Measurements from ENCODE around the gene RBM39. TPM values are rescaled to one million over a fixed set of nuclear protein-coding genes. Genes with fewer than 3 reads are reported as not detected.
A peak's percentile ranks its signal among the peaks of the same experiment; 100 is the strongest.

RBM39 gene
- total and polyA plus RNA-seq, 9 of the 15 experiments (the other 6 are each of a cell fraction or from before 2014, with no cell fraction given) = 143 to 319 (median 228) TPM

DNA sequence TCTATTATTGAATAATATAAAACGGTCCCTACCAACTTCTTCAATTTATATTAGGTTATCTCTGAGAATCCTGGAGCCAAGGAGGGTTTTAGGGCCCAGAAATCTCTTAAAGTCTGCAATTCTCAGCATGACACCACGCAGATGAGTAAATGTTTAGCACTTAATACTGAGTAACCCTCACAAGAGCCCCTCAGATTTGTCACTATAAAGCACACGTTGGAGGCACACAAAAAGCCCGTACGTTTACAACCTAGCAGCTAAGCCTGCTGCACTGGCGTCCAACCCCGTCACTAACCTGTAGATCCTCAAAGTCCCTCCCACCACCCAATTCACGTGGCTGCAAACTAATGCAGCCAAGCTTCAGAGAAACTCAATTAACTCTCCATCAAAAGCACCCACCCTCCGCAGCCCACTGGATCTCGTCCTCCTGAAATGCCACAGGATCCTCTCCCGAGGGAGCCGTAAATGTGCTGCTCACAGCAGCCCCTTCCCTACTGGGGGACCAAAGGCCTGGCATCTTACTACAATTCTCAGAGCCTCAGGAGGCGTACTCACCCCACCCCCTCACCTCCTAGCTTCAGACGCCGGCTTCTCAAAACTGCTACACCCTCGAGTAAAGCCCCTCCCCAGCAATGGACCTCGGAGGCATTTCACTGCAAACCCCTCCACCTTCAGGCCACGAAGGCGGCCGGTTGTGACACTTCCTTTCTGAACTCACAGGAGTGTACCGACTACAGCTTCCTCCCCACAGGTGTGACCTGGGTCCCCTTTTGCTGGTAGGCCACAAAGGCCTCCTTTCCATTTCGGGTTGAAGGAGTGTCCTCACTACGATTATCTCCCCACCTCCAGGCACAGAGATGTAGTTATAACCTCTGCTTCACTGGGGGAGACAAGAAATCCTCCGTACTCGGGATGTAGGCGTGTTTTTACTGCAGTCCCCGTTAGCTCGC lies 78.3 kb downstream of the RBM39 start (continued):
- TF ChIP-seq, protein P1, sequence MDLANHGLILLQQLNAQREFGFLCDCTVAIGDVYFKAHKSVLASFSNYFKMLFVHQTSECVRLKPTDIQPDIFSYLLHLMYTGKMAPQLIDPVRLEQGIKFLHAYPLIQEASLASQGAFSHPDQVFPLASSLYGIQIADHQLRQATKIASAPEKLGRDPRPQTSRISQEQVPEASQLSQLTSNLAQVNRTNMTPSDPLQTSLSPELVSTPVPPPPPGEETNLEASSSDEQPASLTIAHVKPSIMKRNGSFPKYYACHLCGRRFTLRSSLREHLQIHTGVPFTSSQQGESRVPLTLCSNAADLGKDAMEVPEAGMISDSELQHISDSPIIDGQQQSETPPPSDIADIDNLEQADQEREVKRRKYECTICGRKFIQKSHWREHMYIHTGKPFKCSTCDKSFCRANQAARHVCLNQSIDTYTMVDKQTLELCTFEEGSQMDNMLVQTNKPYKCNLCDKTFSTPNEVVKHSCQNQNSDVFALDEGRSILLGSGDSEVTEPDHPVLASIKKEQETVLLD (IDR thresholded peaks at IDR 0.05) = no peak
- TF ChIP-seq PHTF2 (CRISPR knock-in tag; IDR thresholded peaks at IDR 0.05) (no peak), XRCC3 (IDR thresholded peaks at IDR 0.05) (no peak), BCOR (IDR thresholded peaks at IDR 0.05) (no peak), SRSF1 (IDR thresholded peaks at IDR 0.05; ENCODE audit: low read depth, low read length) (no peak), PURB (CRISPR knock-in tag; IDR thresholded peaks at IDR 0.05; ENCODE audit: low read depth) (no peak), BCL6 (CRISPR knock-in tag; IDR thresholded peaks at IDR 0.05) (no peak), ZNF354B (CRISPR knock-in tag; IDR thresholded peaks at IDR 0.05) (no peak), NCOA1 (IDR thresholded peaks at IDR 0.05; ENCODE audit: low read depth) (no peak), DMBX1 (CRISPR knock-in tag; IDR thresholded peaks at IDR 0.05; ENCODE audit: borderline replicate concordance) (no peak), PHF20 (IDR thresholded peaks at IDR 0.05; ENCODE audit: partially characterized antibody) (no peak), EP400 (IDR thresholded peaks at IDR 0.05) (no peak), SMAD2 (IDR thresholded peaks at IDR 0.05; ENCODE audit: low read depth, low read length) (no peak), ZFP36 (IDR thresholded peaks at IDR 0.05; ENCODE audit: low read depth, low read length, partially characterized antibody) (no peak), SIN3A (IDR thresholded peaks at IDR 0.05; ENCODE audit: borderline replicate concordance in 2 of 2, control insufficient read depth in 1 of 2, low read depth in 2 of 2, low read length in 2 of 2) (peak in 1 of 2 experiments; percentile 20; a peak in 1 of 4 replicates), ZBTB17 (CRISPR knock-in tag; IDR thresholded peaks at IDR 0.05) (no peak)
- TF ChIP-seq, protein P2, sequence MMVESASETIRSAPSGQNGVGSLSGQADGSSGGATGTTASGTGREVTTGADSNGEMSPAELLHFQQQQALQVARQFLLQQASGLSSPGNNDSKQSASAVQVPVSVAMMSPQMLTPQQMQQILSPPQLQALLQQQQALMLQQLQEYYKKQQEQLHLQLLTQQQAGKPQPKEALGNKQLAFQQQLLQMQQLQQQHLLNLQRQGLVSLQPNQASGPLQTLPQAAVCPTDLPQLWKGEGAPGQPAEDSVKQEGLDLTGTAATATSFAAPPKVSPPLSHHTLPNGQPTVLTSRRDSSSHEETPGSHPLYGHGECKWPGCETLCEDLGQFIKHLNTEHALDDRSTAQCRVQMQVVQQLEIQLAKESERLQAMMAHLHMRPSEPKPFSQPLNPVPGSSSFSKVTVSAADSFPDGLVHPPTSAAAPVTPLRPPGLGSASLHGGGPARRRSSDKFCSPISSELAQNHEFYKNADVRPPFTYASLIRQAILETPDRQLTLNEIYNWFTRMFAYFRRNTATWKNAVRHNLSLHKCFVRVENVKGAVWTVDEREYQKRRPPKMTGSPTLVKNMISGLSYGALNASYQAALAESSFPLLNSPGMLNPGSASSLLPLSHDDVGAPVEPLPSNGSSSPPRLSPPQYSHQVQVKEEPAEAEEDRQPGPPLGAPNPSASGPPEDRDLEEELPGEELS (CRISPR knock-in tag; IDR thresholded peaks at IDR 0.05; ENCODE audit: borderline replicate concordance) = no peak
- TF ChIP-seq, protein P3, sequence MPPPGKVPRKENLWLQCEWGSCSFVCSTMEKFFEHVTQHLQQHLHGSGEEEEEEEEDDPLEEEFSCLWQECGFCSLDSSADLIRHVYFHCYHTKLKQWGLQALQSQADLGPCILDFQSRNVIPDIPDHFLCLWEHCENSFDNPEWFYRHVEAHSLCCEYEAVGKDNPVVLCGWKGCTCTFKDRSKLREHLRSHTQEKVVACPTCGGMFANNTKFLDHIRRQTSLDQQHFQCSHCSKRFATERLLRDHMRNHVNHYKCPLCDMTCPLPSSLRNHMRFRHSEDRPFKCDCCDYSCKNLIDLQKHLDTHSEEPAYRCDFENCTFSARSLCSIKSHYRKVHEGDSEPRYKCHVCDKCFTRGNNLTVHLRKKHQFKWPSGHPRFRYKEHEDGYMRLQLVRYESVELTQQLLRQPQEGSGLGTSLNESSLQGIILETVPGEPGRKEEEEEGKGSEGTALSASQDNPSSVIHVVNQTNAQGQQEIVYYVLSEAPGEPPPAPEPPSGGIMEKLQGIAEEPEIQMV (tag; conservative IDR thresholded peaks at IDR 0.05; ENCODE audit: low read depth) = no peak
- TF ChIP-seq, protein P4, sequence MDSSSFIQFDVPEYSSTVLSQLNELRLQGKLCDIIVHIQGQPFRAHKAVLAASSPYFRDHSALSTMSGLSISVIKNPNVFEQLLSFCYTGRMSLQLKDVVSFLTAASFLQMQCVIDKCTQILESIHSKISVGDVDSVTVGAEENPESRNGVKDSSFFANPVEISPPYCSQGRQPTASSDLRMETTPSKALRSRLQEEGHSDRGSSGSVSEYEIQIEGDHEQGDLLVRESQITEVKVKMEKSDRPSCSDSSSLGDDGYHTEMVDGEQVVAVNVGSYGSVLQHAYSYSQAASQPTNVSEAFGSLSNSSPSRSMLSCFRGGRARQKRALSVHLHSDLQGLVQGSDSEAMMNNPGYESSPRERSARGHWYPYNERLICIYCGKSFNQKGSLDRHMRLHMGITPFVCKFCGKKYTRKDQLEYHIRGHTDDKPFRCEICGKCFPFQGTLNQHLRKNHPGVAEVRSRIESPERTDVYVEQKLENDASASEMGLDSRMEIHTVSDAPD (CRISPR knock-in tag; IDR thresholded peaks at IDR 0.05) = no peak
- TF ChIP-seq, protein P5, sequence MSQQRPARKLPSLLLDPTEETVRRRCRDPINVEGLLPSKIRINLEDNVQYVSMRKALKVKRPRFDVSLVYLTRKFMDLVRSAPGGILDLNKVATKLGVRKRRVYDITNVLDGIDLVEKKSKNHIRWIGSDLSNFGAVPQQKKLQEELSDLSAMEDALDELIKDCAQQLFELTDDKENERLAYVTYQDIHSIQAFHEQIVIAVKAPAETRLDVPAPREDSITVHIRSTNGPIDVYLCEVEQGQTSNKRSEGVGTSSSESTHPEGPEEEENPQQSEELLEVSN (IDR thresholded peaks at IDR 0.05; ENCODE audit: borderline replicate concordance in 1 of 2, extremely low read depth in 1 of 2, insufficient read depth in 1 of 2, insufficient read length in 1 of 2, low read depth in 1 of 2, low read length in 1 of 2, poor library complexity in 1 of 2, severe bottlenecking in 1 of 2) = peak in 1 of 2 experiments; percentile 40
